GM19025 (cell line): ENCODE data around the gene LAMA4.

Experiments
- ATAC-seq: cut with Tn5 transposase; IDR thresholded peaks from one replicate; pipeline ENCODE4 v1.9.1; 2021; ENCODE audit warnings: mild to moderate bottlenecking, low read depth, moderate library complexity; ENCODE audit not compliant: unreplicated experiment

Gene LAMA4

GRCh38 chr6:112279031-112279935 is 24.9 kb upstream of the LAMA4 start:
- no peak for ATAC-seq

- ATAC-seq = no peak
These were observed 21.0 kb upstream of the LAMA4 start for GRCh38 chr6:112275365-112275764.

GRCh38 chr6:112274774-112275173 is 20.4 kb upstream of the LAMA4 start:
- no peak for ATAC-seq

GRCh38 chr6:112272799-112273198 is 18.4 kb upstream of the LAMA4 start:
- ATAC-seq = no peak

- no peak for ATAC-seq
These were observed 16.4 kb upstream of the LAMA4 start for GRCh38 chr6:112270756-112271155.

- no peak for ATAC-seq
These were observed 15.7 kb upstream of the LAMA4 start for GRCh38 chr6:112269979-112270566.

- ATAC-seq = no peak
These were observed 14.7 kb upstream of the LAMA4 start for GRCh38 chr6:112269114-112269513.

GRCh38 chr6:112268654-112269053 is 14.3 kb upstream of the LAMA4 start:
- no peak for ATAC-seq

- ATAC-seq = no peak
These were observed 13.7 kb upstream of the LAMA4 start for GRCh38 chr6:112268019-112268418.

GRCh38 chr6:112266331-112266730 is 12.0 kb upstream of the LAMA4 start:
- no peak for ATAC-seq

- no peak for ATAC-seq
These were observed 4.9 kb upstream of the LAMA4 start for GRCh38 chr6:112259337-112259675.

- ATAC-seq = no peak
These were observed 4.4 kb upstream of the LAMA4 start for GRCh38 chr6:112258642-112259336.

- ATAC-seq = no peak
These were observed 3.0 kb upstream of the LAMA4 start for GRCh38 chr6:112257178-112257855.

GRCh38 chr6:112254921-112255320 is 554 bp upstream of the LAMA4 start:
- no peak for ATAC-seq

- no peak for ATAC-seq
These were observed 898 bp downstream of the LAMA4 start for GRCh38 chr6:112253498-112253840.

- no peak for ATAC-seq
These were observed 1.5 kb downstream of the LAMA4 start for GRCh38 chr6:112252571-112253497.

- ATAC-seq = no peak
These were observed 3.0 kb downstream of the LAMA4 start for GRCh38 chr6:112251171-112251875.

GRCh38 chr6:112249489-112249888 is 4.9 kb downstream of the LAMA4 start:
- no peak for ATAC-seq

GRCh38 chr6:112247275-112247674 is 7.1 kb downstream of the LAMA4 start:
- no peak for ATAC-seq
